HCT116 (cell line): ENCODE results near the gene TREM1. TPM values are rescaled to one million over a fixed set of nuclear protein-coding genes. Genes with fewer than 3 reads are reported as not detected.

Experiments
- ATAC-seq: fragments of 200-7000 bp; cut with Tn5 transposase; 2 replicates; pipeline ENCODE4 v1.9.1; 2020; ENCODE audit warnings: mild to moderate bottlenecking, moderate library complexity
- BruUV-seq: library from RNA; stranded (reverse); fragments of 400-500 nt; replicated peaks from 2 replicates; lab custom pipeline; 2021; lab: Mats Ljungman, UMichigan
- CTCF ChIA-PET: fragments of 300-600 bp; sonication (Branson Sonifier 250); formaldehyde crosslinking; loops from one replicate; lab custom pipeline; 2021; ENCODE audit warnings: antibody characterized with exemption; lab: Charles Lee
- POLR2A ChIA-PET: fragments of 300-600, 350-600 bp; sonication (Branson Sonifier 250); formaldehyde crosslinking; loops from one replicate; lab custom pipeline; 2021; ENCODE audit warnings: antibody characterized with exemption; lab: Charles Lee
- RAD21 ChIA-PET, 2 experiments: fragments of 300-600 bp; sonication (Branson Sonifier 250); formaldehyde crosslinking; loops; one replicate each; lab custom pipeline; 2023; ENCODE audit warnings: low total read pairs in 2 of 2; ENCODE audit not compliant: uncharacterized antibody in 2 of 2, unreplicated experiment in 2 of 2, low non-redundant PET in 1 of 2; lab: Charles Lee
- DNase-seq: peaks from one replicate; pipeline ENCODE4 v3.0.0-alpha.2; 2010; ENCODE audit warnings: low read depth, low spot score
- H2AFZ ChIP-seq: fragments of 200-600 bp; shearing (Covaris generic), sonication (generic); 2 replicates; pipeline ENCODE4 v1.6.1; 2017; ENCODE audit warnings: low read depth, mixed run types, mixed read lengths, antibody characterized with exemption, low read length; ENCODE audit not compliant: poor library complexity, severe bottlenecking
- H3K27ac ChIP-seq: 2 replicates; pipeline ENCODE4 v1.5.1; 2012; ENCODE audit warnings: low read depth, low read length
- H3K27me3 ChIP-seq: fragments of 200-600 bp; sonication (generic); 2 replicates; pipeline ENCODE4 v1.6.1; 2016; ENCODE audit warnings: mixed run types, low read length, mixed read lengths; ENCODE audit not compliant: insufficient read depth
- H3K36me3 ChIP-seq, 2 experiments: fragments of 200-500 bp in 1 of 2; fragments of 200-600 bp in 1 of 2; sonication (Bioruptor generic) in 1 of 2; sonication (generic) in 1 of 2; 2 replicates each; pipeline versions ENCODE4 v1.5.1 to v1.6.1; 2014 to 2016; ENCODE audit warnings: low read length in 2 of 2, inconsistent platforms in 1 of 2, mixed read lengths in 1 of 2, mixed run types in 1 of 2; ENCODE audit not compliant: insufficient read depth in 2 of 2, control insufficient read depth in 1 of 2
- H3K4me1 ChIP-seq, 2 experiments: fragments of 200-600 bp in 1 of 2; sonication (generic) in 1 of 2; 2 replicates each; pipeline versions ENCODE4 v1.5.1 to v1.6.1; 2012 to 2017; ENCODE audit warnings: low read length in 2 of 2, inconsistent platforms in 1 of 2, mild to moderate bottlenecking in 1 of 2, mixed read lengths in 1 of 2, mixed run types in 1 of 2, moderate library complexity in 1 of 2; ENCODE audit not compliant: insufficient read depth in 2 of 2, control insufficient read depth in 1 of 2
- H3K4me2 ChIP-seq: fragments of 200-600 bp; sonication (generic); 2 replicates; pipeline ENCODE4 v1.6.1; 2017; ENCODE audit warnings: mixed run types, low read length, mixed read lengths
- H3K4me3 ChIP-seq, 2 experiments: fragments of 200-600 bp in 1 of 2; sonication (generic) in 1 of 2; replicated peaks in 1 of 2; 2 replicates each; pipeline ENCODE4 v1.5.1; 2011 to 2016; ENCODE audit warnings: low read length in 2 of 2, control low read depth in 1 of 2, low read depth in 1 of 2, mild to moderate bottlenecking in 1 of 2, mixed read lengths in 1 of 2, mixed run types in 1 of 2
- H3K79me2 ChIP-seq: fragments of 200-600 bp; sonication (generic); 2 replicates; pipeline ENCODE4 v1.6.1; 2017; ENCODE audit warnings: mild to moderate bottlenecking, mixed run types, low read length, moderate library complexity, mixed read lengths; ENCODE audit not compliant: insufficient read depth
- H3K9ac ChIP-seq: fragments of 200-600 bp; sonication (generic); 2 replicates; pipeline ENCODE4 v1.6.1; 2016; ENCODE audit warnings: low read length, mixed read lengths
- H3K9me2 ChIP-seq: fragments of 200-600 bp; sonication (generic), shearing (Covaris generic); 2 replicates; pipeline ENCODE4 v1.6.1; 2017; ENCODE audit warnings: mixed run types, mild to moderate bottlenecking, moderate library complexity; ENCODE audit not compliant: insufficient read depth
- H3K9me3 ChIP-seq, 2 experiments: fragments of 200-500 bp in 1 of 2; fragments of 200-600 bp in 1 of 2; sonication (Bioruptor generic) in 1 of 2; sonication (generic) in 1 of 2; 2 replicates each; pipeline ENCODE4 v1.6.1; 2014 to 2017; ENCODE audit warnings: low read length in 2 of 2, mixed read lengths in 2 of 2, inconsistent platforms in 1 of 2, low read depth in 1 of 2, mild to moderate bottlenecking in 1 of 2, mixed run types in 1 of 2, moderate library complexity in 1 of 2; ENCODE audit not compliant: control insufficient read depth in 1 of 2, insufficient read depth in 1 of 2
- H4K20me1 ChIP-seq: fragments of 200-600 bp; sonication (generic), shearing (Covaris generic); 2 replicates; pipeline ENCODE4 v1.6.1; 2017; ENCODE audit warnings: mixed run types, mild to moderate bottlenecking, moderate library complexity; ENCODE audit not compliant: insufficient read depth
- CBX3 ChIP-seq: IDR thresholded peaks from 2 replicates; pipeline ENCODE4 v1.6.1; 2012; ENCODE audit warnings: low read depth
- CEBPB ChIP-seq: IDR thresholded peaks from 2 replicates; pipeline ENCODE4 v1.6.1; 2012; ENCODE audit warnings: low read depth
- EGR1 ChIP-seq: IDR thresholded peaks from 2 replicates; pipeline ENCODE4 v1.6.1; 2012; ENCODE audit warnings: low read depth
- ELF1 ChIP-seq: IDR thresholded peaks from 2 replicates; pipeline ENCODE4 v1.6.1; 2012; ENCODE audit warnings: low read depth, borderline replicate concordance
- EZH2 ChIP-seq: fragments of 200-600 bp; sonication (generic); IDR thresholded peaks from 2 replicates; pipeline ENCODE4 v1.6.1; 2017; ENCODE audit warnings: antibody characterized with exemption, mixed run types
- EZH2phosphoT487 ChIP-seq: fragments of 200-600 bp; IDR thresholded peaks from 2 replicates; pipeline ENCODE4 v1.6.1; 2018; ENCODE audit warnings: antibody characterized with exemption, borderline replicate concordance
- JUND ChIP-seq: IDR thresholded peaks from 2 replicates; pipeline ENCODE4 v1.6.1; 2012
- POLR2A ChIP-seq: IDR thresholded peaks from 2 replicates; pipeline ENCODE4 v1.7.0; 2011; ENCODE audit warnings: borderline replicate concordance; ENCODE audit not compliant: insufficient read depth, insufficient read length; ENCODE audit errors: extremely low read depth
- POLR2AphosphoS5 ChIP-seq: IDR thresholded peaks from 2 replicates; pipeline ENCODE4 v1.6.1; 2011; ENCODE audit warnings: mild to moderate bottlenecking, low read depth, low read length, moderate library complexity
- RAD21 ChIP-seq: IDR thresholded peaks from 2 replicates; pipeline ENCODE4 v1.6.1; 2012; ENCODE audit warnings: low read depth, mild to moderate bottlenecking
- SP1 ChIP-seq: IDR thresholded peaks from 2 replicates; pipeline ENCODE4 v1.6.1; 2012; ENCODE audit warnings: low read depth
- SRF ChIP-seq: IDR thresholded peaks from 2 replicates; pipeline ENCODE4 v1.6.1; 2012; ENCODE audit warnings: low read depth
- YY1 ChIP-seq: IDR thresholded peaks from 2 replicates; pipeline ENCODE4 v1.6.1; 2011; ENCODE audit warnings: low read length, low read depth, moderate library complexity, mild to moderate bottlenecking; ENCODE audit not compliant: insufficient replicate concordance; ENCODE audit errors: extremely low read depth
- ZFX ChIP-seq: fragments of 450-650 bp; IDR thresholded peaks from 2 replicates; pipeline ENCODE4 v1.6.1; 2017
- ZNF274 ChIP-seq: fragments of 200-500 bp; sonication (Bioruptor generic); IDR thresholded peaks from 2 replicates; pipeline ENCODE4 v1.6.1; 2014; ENCODE audit warnings: mild to moderate bottlenecking, low read depth, low read length, inconsistent platforms
- intact Hi-C: fragments of 100-400 bp; cut with micrococcal nuclease; formaldehyde crosslinking; loops from 2 replicates; pipeline ENCODE4 v1.10.0; 2022
- total RNA-seq: library from RNA; stranded (reverse); gene quantifications from one replicate; pipeline ENCODE4 v1.2.1, GENCODE V29; 2021; ENCODE audit not compliant: unreplicated experiment
- TF ChIP-seq, protein P1 (sequence below): IDR thresholded peaks from 2 replicates; pipeline ENCODE4 v1.6.1; 2011; ENCODE audit warnings: mild to moderate bottlenecking, low read length, moderate library complexity; ENCODE audit not compliant: insufficient replicate concordance; ENCODE audit errors: extremely low read depth
- TF ChIP-seq, protein P2 (sequence below), 3 experiments: fragments of 200-600 bp in 1 of 3; sonication (generic) in 1 of 3; IDR thresholded peaks in 2 of 3; conservative IDR thresholded peaks in 1 of 3; 2 replicates each; pipeline ENCODE4 v1.5.1; 2012 to 2017; ENCODE audit warnings: low read depth in 2 of 3, low read length in 2 of 3, antibody characterized with exemption in 1 of 3, borderline replicate concordance in 1 of 3, control low read depth in 1 of 3, mild to moderate bottlenecking in 1 of 3, mixed read lengths in 1 of 3, mixed run types in 1 of 3, moderate library complexity in 1 of 3; ENCODE audit not compliant: insufficient read depth in 1 of 3
- TF ChIP-seq, protein P3 (sequence below): IDR thresholded peaks from 2 replicates; pipeline ENCODE4 v1.6.1; 2012

TREM1 gene
- total RNA-seq, 1 experiment from 2014 or later: 0.22 TPM

DNA sequence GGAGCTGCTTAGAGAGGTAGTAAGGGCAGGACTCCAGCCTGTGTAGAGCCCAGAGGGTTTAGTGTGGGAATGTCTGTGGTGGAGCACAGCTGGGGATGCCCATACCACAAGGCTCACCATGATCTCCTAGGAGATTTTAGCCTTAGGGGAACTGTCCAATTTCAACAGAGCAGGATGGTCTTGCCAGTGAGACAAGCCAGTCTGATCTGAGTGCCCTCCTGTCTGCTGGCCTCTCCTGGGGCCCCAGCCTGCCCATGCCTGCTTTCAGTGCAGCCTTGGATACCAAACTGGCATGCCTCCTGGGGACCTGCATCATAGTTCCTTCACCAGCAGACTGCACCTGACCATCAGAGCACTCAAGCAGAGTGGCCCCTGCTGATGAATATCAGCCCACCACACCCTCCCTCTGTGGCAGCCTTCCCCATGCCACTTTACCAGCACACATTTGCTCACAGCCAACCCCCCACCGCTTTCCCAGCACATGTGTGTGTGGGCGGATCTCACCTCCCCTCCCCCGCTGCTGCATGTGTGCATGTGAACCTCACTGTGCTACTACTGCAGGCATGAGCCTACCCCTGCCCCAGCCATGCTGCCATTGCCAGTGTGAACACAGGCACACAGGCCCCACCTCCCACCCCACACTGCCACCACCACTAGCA, 7.9 kb upstream of the TREM1 start:
- TF ChIP-seq ZFX: no peak
- TF ChIP-seq POLR2AphosphoS5: no peak
- TF ChIP-seq, all 23 proteins: peak for 0
- BruUV-seq: no TSS peak
- no peaks in the 10 kb centered on the region for H3K79me2 ChIP-seq
- no peak overlapping the region for H3K27ac ChIP-seq
- ChIA-PET RAD21 (no interaction called here), POLR2A (no interaction called here), CTCF (no interaction called here)
- no peak for DNase-seq
- H3K27me3 ChIP-seq: no peaks in the 10 kb centered on the region
- H3K4me3 ChIP-seq: no peak overlapping the region
- intact Hi-C loops: no loop called here
- H3K4me1 ChIP-seq: no peaks in the 10 kb centered on the region
- no peaks in the 10 kb centered on the region; the same call in 1 of the 2 replicates for H3K9me2 ChIP-seq
- no peak overlapping the region for H2AFZ ChIP-seq
- no peak overlapping the region for H3K4me2 ChIP-seq
- no peaks in the 10 kb centered on the region for H3K9me3 ChIP-seq
- no peaks in the 10 kb centered on the region for H4K20me1 ChIP-seq
- no peak overlapping the region for H3K9ac ChIP-seq
- H3K36me3 ChIP-seq: no peaks in the 10 kb centered on the region
- ATAC-seq: no peak

DNA sequence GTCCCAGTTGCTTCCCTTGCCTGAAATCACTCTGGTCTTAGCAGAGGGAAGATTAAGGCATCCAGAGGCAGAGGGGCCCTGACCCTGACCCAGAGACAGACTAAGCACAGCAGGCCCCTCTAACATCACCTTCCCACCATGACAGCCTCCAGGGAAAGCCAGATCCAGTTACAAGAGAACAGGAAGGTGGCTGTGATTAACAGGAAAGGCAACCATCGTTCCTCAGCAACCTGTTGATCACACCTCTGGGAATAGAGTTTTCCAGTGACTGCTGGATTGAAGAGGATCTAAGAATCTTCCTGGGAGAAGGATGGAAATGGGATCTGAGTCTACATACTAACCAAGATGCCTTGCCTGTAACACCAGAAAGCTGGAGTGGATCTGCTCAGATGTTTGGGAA, 5.2 kb upstream of the TREM1 start:
- no peaks in the 10 kb centered on the region; the same call in 1 of the 2 replicates for H3K9me2 ChIP-seq
- H3K79me2 ChIP-seq: no peaks in the 10 kb centered on the region
- H3K9ac ChIP-seq: no peak overlapping the region
- no TSS peak for BruUV-seq
- intact Hi-C loops: no loop called here
- RAD21 ChIA-PET: no interaction called here
- no peak overlapping the region for H3K27ac ChIP-seq
- H3K4me1 ChIP-seq: no peaks in the 10 kb centered on the region
- CTCF ChIA-PET: no interaction called here
- POLR2A ChIA-PET: no interaction called here
- H3K36me3 ChIP-seq: no peaks in the 10 kb centered on the region
- no peaks in the 10 kb centered on the region for H3K27me3 ChIP-seq
- DNase-seq (no peak), ATAC-seq (no peak)
- H3K4me3 ChIP-seq: no peak overlapping the region
- no peaks in the 10 kb centered on the region for H3K9me3 ChIP-seq
- no peaks in the 10 kb centered on the region for H4K20me1 ChIP-seq
- H3K4me2 ChIP-seq: no peak overlapping the region
- no peak overlapping the region for H2AFZ ChIP-seq
- TF ChIP-seq SRF (no peak), ZFX (no peak), JUND (no peak), POLR2A (no peak), SP1 (no peak), RAD21 (no peak), ELF1 (no peak), EGR1 (no peak), ZNF274 (no peak), EZH2 (no peak), CBX3 (no peak), EZH2phosphoT487 (no peak), YY1 (no peak), CEBPB (no peak), POLR2AphosphoS5 (no peak)
- TF ChIP-seq, protein P1, sequence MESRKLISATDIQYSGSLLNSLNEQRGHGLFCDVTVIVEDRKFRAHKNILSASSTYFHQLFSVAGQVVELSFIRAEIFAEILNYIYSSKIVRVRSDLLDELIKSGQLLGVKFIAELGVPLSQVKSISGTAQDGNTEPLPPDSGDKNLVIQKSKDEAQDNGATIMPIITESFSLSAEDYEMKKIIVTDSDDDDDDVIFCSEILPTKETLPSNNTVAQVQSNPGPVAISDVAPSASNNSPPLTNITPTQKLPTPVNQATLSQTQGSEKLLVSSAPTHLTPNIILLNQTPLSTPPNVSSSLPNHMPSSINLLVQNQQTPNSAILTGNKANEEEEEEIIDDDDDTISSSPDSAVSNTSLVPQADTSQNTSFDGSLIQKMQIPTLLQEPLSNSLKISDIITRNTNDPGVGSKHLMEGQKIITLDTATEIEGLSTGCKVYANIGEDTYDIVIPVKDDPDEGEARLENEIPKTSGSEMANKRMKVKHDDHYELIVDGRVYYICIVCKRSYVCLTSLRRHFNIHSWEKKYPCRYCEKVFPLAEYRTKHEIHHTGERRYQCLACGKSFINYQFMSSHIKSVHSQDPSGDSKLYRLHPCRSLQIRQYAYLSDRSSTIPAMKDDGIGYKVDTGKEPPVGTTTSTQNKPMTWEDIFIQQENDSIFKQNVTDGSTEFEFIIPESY: no peak
- TF ChIP-seq, protein P2, sequence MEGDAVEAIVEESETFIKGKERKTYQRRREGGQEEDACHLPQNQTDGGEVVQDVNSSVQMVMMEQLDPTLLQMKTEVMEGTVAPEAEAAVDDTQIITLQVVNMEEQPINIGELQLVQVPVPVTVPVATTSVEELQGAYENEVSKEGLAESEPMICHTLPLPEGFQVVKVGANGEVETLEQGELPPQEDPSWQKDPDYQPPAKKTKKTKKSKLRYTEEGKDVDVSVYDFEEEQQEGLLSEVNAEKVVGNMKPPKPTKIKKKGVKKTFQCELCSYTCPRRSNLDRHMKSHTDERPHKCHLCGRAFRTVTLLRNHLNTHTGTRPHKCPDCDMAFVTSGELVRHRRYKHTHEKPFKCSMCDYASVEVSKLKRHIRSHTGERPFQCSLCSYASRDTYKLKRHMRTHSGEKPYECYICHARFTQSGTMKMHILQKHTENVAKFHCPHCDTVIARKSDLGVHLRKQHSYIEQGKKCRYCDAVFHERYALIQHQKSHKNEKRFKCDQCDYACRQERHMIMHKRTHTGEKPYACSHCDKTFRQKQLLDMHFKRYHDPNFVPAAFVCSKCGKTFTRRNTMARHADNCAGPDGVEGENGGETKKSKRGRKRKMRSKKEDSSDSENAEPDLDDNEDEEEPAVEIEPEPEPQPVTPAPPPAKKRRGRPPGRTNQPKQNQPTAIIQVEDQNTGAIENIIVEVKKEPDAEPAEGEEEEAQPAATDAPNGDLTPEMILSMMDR (IDR thresholded peaks at IDR 0.05 in 2 of 3, conservative IDR thresholded peaks at IDR 0.05 in 1 of 3; ENCODE audit: borderline replicate concordance in 1 of 3, insufficient read depth in 1 of 3, low read depth in 2 of 3, low read length in 2 of 3): no peak
- TF ChIP-seq, protein P3, sequence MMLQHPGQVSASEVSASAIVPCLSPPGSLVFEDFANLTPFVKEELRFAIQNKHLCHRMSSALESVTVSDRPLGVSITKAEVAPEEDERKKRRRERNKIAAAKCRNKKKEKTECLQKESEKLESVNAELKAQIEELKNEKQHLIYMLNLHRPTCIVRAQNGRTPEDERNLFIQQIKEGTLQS: no peak
